ENCODE data around the gene PADI2. TPM values are rescaled to one million over a fixed set of nuclear protein-coding genes. Genes with fewer than 3 reads are reported as not detected.

Gene PADI2
- total RNA-seq, 2 donors from 2014 or later = 1.00 to 1.6 TPM

GRCh38 chr1:17118706-17119075 is 560 bp downstream of the PADI2 start:
- DNase-seq (ENCODE audit: low spot score) = no peak
- intact Hi-C loops (cut with DNase I) = no loop called here

GRCh38 chr1:17118268-17118667 is 983 bp downstream of the PADI2 start:
- no peak for DNase-seq (ENCODE audit: low spot score)
- intact Hi-C loops (cut with DNase I) = no loop called here

GRCh38 chr1:17117451-17118265 is 1.6 kb downstream of the PADI2 start:
- no peak for DNase-seq (ENCODE audit: low spot score)
- intact Hi-C loops (cut with DNase I) = no loop called here

GRCh38 chr1:17116643-17117042 is 2.6 kb downstream of the PADI2 start:
- DNase-seq (ENCODE audit: low spot score) = no peak
- intact Hi-C loops (cut with DNase I) = no loop called here

GRCh38 chr1:17113963-17114362 is 5.3 kb downstream of the PADI2 start:
- DNase-seq (ENCODE audit: low spot score) = no peak
- intact Hi-C loops (cut with DNase I) = no loop called here

GRCh38 chr1:17112496-17113236 is 6.6 kb downstream of the PADI2 start:
- intact Hi-C loops (cut with DNase I) = no loop called here

GRCh38 chr1:17112076-17112475 is 7.2 kb downstream of the PADI2 start:
- intact Hi-C loops (cut with DNase I) = no loop called here
- DNase-seq (ENCODE audit: low spot score) = no peak

More at GRCh38 chr1:17112496-17113236, 6.6 kb downstream of the PADI2 start:
- DNase-seq (ENCODE audit: low spot score) = no peak

- intact Hi-C loops (cut with DNase I) = no loop called here
- no peak for DNase-seq (ENCODE audit: low spot score)
Observed at GRCh38 chr1:17110555-17110926, 8.7 kb downstream of the PADI2 start.

- DNase-seq (ENCODE audit: low spot score) = no peak
- intact Hi-C loops (cut with DNase I) = no loop called here
Observed at GRCh38 chr1:17109892-17110554, 9.2 kb downstream of the PADI2 start.

GRCh38 chr1:17108786-17109185 is 10.5 kb downstream of the PADI2 start:
- no peak for DNase-seq (ENCODE audit: low spot score)

GRCh38 chr1:17108360-17108759 is 10.9 kb downstream of the PADI2 start:
- DNase-seq (ENCODE audit: low spot score) = no peak
- intact Hi-C loops (cut with DNase I) = no loop called here

More at GRCh38 chr1:17108786-17109185, 10.5 kb downstream of the PADI2 start:
- intact Hi-C loops (cut with DNase I) = no loop called here

GRCh38 chr1:17104782-17105181 is 14.5 kb downstream of the PADI2 start:
- intact Hi-C loops (cut with DNase I) = no loop called here
- DNase-seq (ENCODE audit: low spot score) = no peak

- no peak for DNase-seq (ENCODE audit: low spot score)
- intact Hi-C loops (cut with DNase I) = no loop called here
Observed at GRCh38 chr1:17102232-17102631, 17.0 kb downstream of the PADI2 start.

- no peak for DNase-seq (ENCODE audit: low spot score)
- intact Hi-C loops (cut with DNase I) = no loop called here
Observed at GRCh38 chr1:17101261-17101660, 18.0 kb downstream of the PADI2 start.

GRCh38 chr1:17099616-17100340 is 19.5 kb downstream of the PADI2 start:
- no peak for DNase-seq (ENCODE audit: low spot score)
- intact Hi-C loops (cut with DNase I) = no loop called here

- intact Hi-C loops (cut with DNase I) = no loop called here
- no peak for DNase-seq (ENCODE audit: low spot score)
Observed at GRCh38 chr1:17098446-17099317, 20.6 kb downstream of the PADI2 start.

GRCh38 chr1:17097787-17098186 is 21.5 kb downstream of the PADI2 start:
- intact Hi-C loops (cut with DNase I) = no loop called here
- DNase-seq (ENCODE audit: low spot score) = no peak

- DNase-seq (ENCODE audit: low spot score) = no peak
- intact Hi-C loops (cut with DNase I) = no loop called here
Observed at GRCh38 chr1:17097147-17097546, 22.1 kb downstream of the PADI2 start.

GRCh38 chr1:17096584-17096983 is 22.7 kb downstream of the PADI2 start:
- DNase-seq (ENCODE audit: low spot score) = no peak
- intact Hi-C loops (cut with DNase I) = no loop called here
